ENCODE measurements around the gene EHD4.

Gene EHD4

GRCh38 chr15:41915255-41915994 is 56.9 kb downstream of the EHD4 start:
- DNase-seq = no peak

GRCh38 chr15:41914411-41914810 is 57.9 kb downstream of the EHD4 start:
- DNase-seq = no peak

GRCh38 chr15:41913256-41913655 is 59.1 kb downstream of the EHD4 start:
- no peak for DNase-seq

- DNase-seq = no peak
Measured at GRCh38 chr15:41911691-41912345, 60.5 kb downstream of the EHD4 start.

- DNase-seq = no peak
Measured at GRCh38 chr15:41908736-41909461, 63.5 kb downstream of the EHD4 start.

GRCh38 chr15:41907141-41907540 is 65.2 kb downstream of the EHD4 start:
- DNase-seq = no peak

GRCh38 chr15:41906608-41907007 is 65.7 kb downstream of the EHD4 start:
- no peak for DNase-seq

- no peak for DNase-seq
Measured at GRCh38 chr15:41905036-41905793, 67.1 kb downstream of the EHD4 start.

- peak; percentile 73 for DNase-seq
Measured at GRCh38 chr15:41904541-41905005, 67.8 kb downstream of the EHD4 start.

GRCh38 chr15:41903782-41904181 is 68.6 kb downstream of the EHD4 start:
- no peak for DNase-seq

- no peak for DNase-seq
Measured at GRCh38 chr15:41901431-41901830, 70.9 kb downstream of the EHD4 start.

- no peak for DNase-seq
Measured at GRCh38 chr15:41900526-41901380, 71.6 kb downstream of the EHD4 start.

- no peak for DNase-seq
Measured at GRCh38 chr15:41899854-41900442, 72.4 kb downstream of the EHD4 start.

- no peak for DNase-seq
Measured at GRCh38 chr15:41897363-41897799, 75.0 kb downstream of the EHD4 start.

GRCh38 chr15:41896566-41896965 is 75.8 kb downstream of the EHD4 start:
- no peak for DNase-seq

- DNase-seq = no peak
Measured at GRCh38 chr15:41895957-41896356, 76.4 kb downstream of the EHD4 start.

GRCh38 chr15:41895491-41895890 is 76.9 kb downstream of the EHD4 start:
- no peak for DNase-seq

GRCh38 chr15:41894791-41895463 is 77.4 kb downstream of the EHD4 start:
- DNase-seq = peak; percentile 72

GRCh38 chr15:41894251-41894790 is 78.0 kb downstream of the EHD4 start:
- DNase-seq = no peak

- DNase-seq = no peak
Measured at GRCh38 chr15:41893422-41894250, 78.7 kb downstream of the EHD4 start, which contains the start of gene SPTBN5. SPTBN5 (minus strand) TSS chr15:41894053; CDS start chr15:41893497, 556 bp downstream.

All from stimulated activated CD4-positive, alpha-beta T cell treated with anti-CD3 and anti-CD28 coated beads, Interleukin-2, amount 100 ng/mL, for 24 hours (primary cell).